Measurements from ENCODE around the gene TRUB1.

DNA sequence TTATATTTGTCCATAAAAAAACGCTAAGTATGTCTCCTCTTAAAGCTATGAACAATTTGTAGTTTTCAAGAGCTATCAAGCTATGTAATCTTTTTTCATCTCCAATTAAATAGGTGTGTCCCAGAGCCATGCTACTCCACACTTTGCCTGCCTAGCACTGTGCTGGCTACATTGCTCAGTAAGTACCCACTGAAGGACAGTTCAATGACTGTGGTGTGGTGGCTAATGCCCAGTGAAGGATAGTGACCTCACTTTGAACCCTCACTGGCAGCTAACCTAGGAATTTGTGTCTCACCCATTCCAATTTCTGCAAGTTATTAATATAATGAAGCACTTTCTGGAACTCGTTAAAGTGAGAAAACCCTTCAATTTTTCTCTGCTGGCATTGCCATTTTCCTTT is 14.4 kb upstream of the TRUB1 start:
- TF ChIP-seq BHLHE40 (IDR thresholded peaks at IDR 0.05; ENCODE audit: low read depth, low read length) (no peak), MAZ (IDR thresholded peaks at IDR 0.05; ENCODE audit: borderline replicate concordance, low read depth, low read length) (no peak), POLR2A (IDR thresholded peaks at IDR 0.05; ENCODE audit: low read depth, low read length) (no peak), SMC3 (IDR thresholded peaks at IDR 0.05; ENCODE audit: low read depth, low read length) (no peak)
- TF ChIP-seq, protein P1, sequence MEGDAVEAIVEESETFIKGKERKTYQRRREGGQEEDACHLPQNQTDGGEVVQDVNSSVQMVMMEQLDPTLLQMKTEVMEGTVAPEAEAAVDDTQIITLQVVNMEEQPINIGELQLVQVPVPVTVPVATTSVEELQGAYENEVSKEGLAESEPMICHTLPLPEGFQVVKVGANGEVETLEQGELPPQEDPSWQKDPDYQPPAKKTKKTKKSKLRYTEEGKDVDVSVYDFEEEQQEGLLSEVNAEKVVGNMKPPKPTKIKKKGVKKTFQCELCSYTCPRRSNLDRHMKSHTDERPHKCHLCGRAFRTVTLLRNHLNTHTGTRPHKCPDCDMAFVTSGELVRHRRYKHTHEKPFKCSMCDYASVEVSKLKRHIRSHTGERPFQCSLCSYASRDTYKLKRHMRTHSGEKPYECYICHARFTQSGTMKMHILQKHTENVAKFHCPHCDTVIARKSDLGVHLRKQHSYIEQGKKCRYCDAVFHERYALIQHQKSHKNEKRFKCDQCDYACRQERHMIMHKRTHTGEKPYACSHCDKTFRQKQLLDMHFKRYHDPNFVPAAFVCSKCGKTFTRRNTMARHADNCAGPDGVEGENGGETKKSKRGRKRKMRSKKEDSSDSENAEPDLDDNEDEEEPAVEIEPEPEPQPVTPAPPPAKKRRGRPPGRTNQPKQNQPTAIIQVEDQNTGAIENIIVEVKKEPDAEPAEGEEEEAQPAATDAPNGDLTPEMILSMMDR (conservative IDR thresholded peaks at IDR 0.05; ENCODE audit: low read depth, low read length) = no peak
- TF ChIP-seq, protein P2, sequence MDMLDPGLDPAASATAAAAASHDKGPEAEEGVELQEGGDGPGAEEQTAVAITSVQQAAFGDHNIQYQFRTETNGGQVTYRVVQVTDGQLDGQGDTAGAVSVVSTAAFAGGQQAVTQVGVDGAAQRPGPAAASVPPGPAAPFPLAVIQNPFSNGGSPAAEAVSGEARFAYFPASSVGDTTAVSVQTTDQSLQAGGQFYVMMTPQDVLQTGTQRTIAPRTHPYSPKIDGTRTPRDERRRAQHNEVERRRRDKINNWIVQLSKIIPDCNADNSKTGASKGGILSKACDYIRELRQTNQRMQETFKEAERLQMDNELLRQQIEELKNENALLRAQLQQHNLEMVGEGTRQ (IDR thresholded peaks at IDR 0.05; ENCODE audit: low read depth, low read length) = no peak
